Pancreas (tissue), 10 donors: Measurements from ENCODE around the gene NEURL4. TPM values are rescaled to one million over a fixed set of nuclear protein-coding genes. Genes with fewer than 3 reads are reported as not detected.

Source experiments
- ATAC-seq, 4 donors: fragments of 200-7000 bp; cut with Tn5 transposase; one replicate each; pipeline versions ENCODE4 v1.8.0 to v1.9.1; 2020; ENCODE audit warnings: mild to moderate bottlenecking in 4 of 4, moderate library complexity in 4 of 4
- DNase-seq, 6 donors: peaks; one replicate each; pipeline ENCODE4 v3.0.0-alpha.2; 2020
- FAIRE-seq: peaks from 2 replicates; lab custom pipeline; 2012; peaks lifted over from hg19 to GRCh38; lab: Jason Lieb, UNC
- H3K27ac ChIP-seq, 4 donors: fragments of 200-600 bp; sonication (generic); 1 replicate in 3 of 4; 2 replicates in 1 of 4; pipeline versions ENCODE4 v1.5.0 to v1.8.0; 2020
- H3K27me3 ChIP-seq, 4 donors: fragments of 200-600 bp; one replicate each; pipeline ENCODE4 v1.8.0; 2021
- H3K36me3 ChIP-seq, 3 donors: fragments of 200-600 bp; sonication (generic) in 1 of 3; one replicate each; pipeline versions ENCODE4 v1.5.0 to v1.8.0; 2020 to 2021
- H3K4me1 ChIP-seq, 3 donors: fragments of 200-600 bp; one replicate each; pipeline ENCODE4 v1.8.0; 2021
- H3K4me3 ChIP-seq, 4 donors: fragments of 200-600 bp; sonication (generic) in 2 of 4; one replicate each; pipeline versions ENCODE4 v1.5.0 to v1.8.0; 2020 to 2021
- H3K9me3 ChIP-seq, 4 donors: fragments of 200-600 bp; one replicate each; pipeline ENCODE4 v1.8.0; 2021
- CTCF ChIP-seq, 4 donors: fragments of 200-600 bp; sonication (generic) in 3 of 4; IDR thresholded peaks; one replicate each; pipeline versions ENCODE4 v1.5.0 to v1.8.0; 2021; ENCODE audit warnings: antibody characterized with exemption in 4 of 4
- WGBS, 2 donors: extraction: QIAGEN DNeasy Blood & Tissue Kit; methylation state at CpG; one replicate each; pipeline ENCODE4 v1.1.7; 2013; 5-methylcytosine and 5-hydroxymethylcytosine counted together
- intact Hi-C, 3 donors: fragments of 100-400 bp; cut with DNase I; formaldehyde crosslinking; loops; one replicate each; pipeline versions ENCODE4 v1.11.1 to v1.14.2; 2022
- polyA plus RNA-seq, 2 donors: library from polyadenylated mRNA; stranded (reverse); fragments of 200-250 nt; gene quantifications; one replicate each; pipeline ENCODE4 v1.2.3, GENCODE V29; 2013
- total RNA-seq, 6 donors: library from RNA; stranded (reverse); fragmentation: NEBNext Ultra II Directional in 4 of 6; extraction: Animal tissue kit (Norgen Biotek cat#: 25700) in 4 of 6; gene quantifications; one replicate each; pipeline versions ENCODE4 v1.2.1 to v1.2.4, GENCODE V29; 2021 to 2023
- donor health status: healthy with polysubstance abuse.
- donor health status: DM: no; HTN: no; CAD: no; lungs with moderate emphysema.
- donor health status: DM: no; HTN: no; CAD: no.
- donor health status: control.
- donor health status: control.
- donor health status: Bipolar disorder and iron deficiency.
- donor health status: DM: yes; HTN: yes; CAD: no.
- donor health status: DM: no; HTN: no; CAD: no.
- donor health status: DM: no; HTN: no; CAD: no.
- donor health status: DM: yes; HTN: yes; CAD: no.

The NEURL4 gene
- total and polyA plus RNA-seq, 8 donors, result 12.6 to 72.1 (median 18.3) TPM

GRCh38 chr17:7282752-7283321 lies 46.3 kb downstream of the NEURL4 start:
- DNase-seq, result no peak
- H3K27me3 ChIP-seq, result no peaks in the 10 kb centered on the region
- H3K4me1 ChIP-seq, result peaks cover 5 to 14% (median 9%) of the 10 kb centered on the region in 3 donors
- no peak overlapping the region for H3K4me3 ChIP-seq
- H3K27ac ChIP-seq, result no peak overlapping the region
- intact Hi-C loops, result no loop called here
- no peaks in the 10 kb centered on the region for H3K9me3 ChIP-seq
- FAIRE-seq, result no peak
- WGBS, 2 donors, result 50 to 52% methylated on average over 6 of the region's 6 CpGs
- no peak for ATAC-seq
- H3K36me3 ChIP-seq, result no peaks in the 10 kb centered on the region
- no peak for TF ChIP-seq CTCF (IDR thresholded peaks at IDR 0.05)

GRCh38 chr17:7281953-7282751 lies 47.0 kb downstream of the NEURL4 start:
- Histone ChIP-seq H3K9me3 (no peaks in the 10 kb centered on the region), H3K27ac (no peak overlapping the region), H3K36me3 (no peaks in the 10 kb centered on the region), H3K27me3 (no peaks in the 10 kb centered on the region), H3K4me3 (peak overlapping the region in 2 of 4 donors; percentile 35 to 48), H3K4me1 (peaks cover 5 to 14% (median 9%) of the 10 kb centered on the region in 3 donors)
- WGBS, 2 donors, result 12 to 17% methylated on average over 43 of the region's 43 CpGs
- TF ChIP-seq CTCF (IDR thresholded peaks at IDR 0.05), result no peak
- DNase-seq (peak in 2 of 6 donors; percentile 40 to 63), FAIRE-seq (no peak), ATAC-seq (no peak)
- intact Hi-C loops, result no loop called here

GRCh38 chr17:7281074-7281952 lies 47.8 kb downstream of the NEURL4 start, which contains the start of gene SLC2A4:
SLC2A4 (plus strand) TSS chr17:7281718; CDS start chr17:7281935, 217 bp downstream.
- TF ChIP-seq CTCF (IDR thresholded peaks at IDR 0.05), result no peak
- FAIRE-seq (peak; percentile 81), ATAC-seq (peak; percentile 88 to 95 (median 92)), DNase-seq (peak; percentile 90 to 98 (median 96))
- H3K4me3 ChIP-seq, result peak within 1 kb of the TSS; percentile 16 to 48 (median 32)
- H3K9me3 ChIP-seq, result no peaks in the 10 kb centered on the region
- intact Hi-C loops, result no loop called here
- H3K27ac ChIP-seq, result peak within 1 kb of the TSS; percentile 15 to 54 (median 32)
- H3K36me3 ChIP-seq, result no peaks in the 10 kb centered on the region
- H3K27me3 ChIP-seq, result no peaks in the 10 kb centered on the region
- H3K4me1 ChIP-seq, result peaks cover 5 to 14% (median 9%) of the 10 kb centered on the region in 3 donors
- 0% methylated on average over 67 to 71 of the region's 71 CpGs for WGBS, 2 donors

- WGBS, 2 donors, result 0 to 1% methylated on average over 29 of the region's 29 CpGs
- Histone ChIP-seq H3K4me3 (peak overlapping the region in 2 of 4 donors; percentile 35 to 48), H3K9me3 (no peaks in the 10 kb centered on the region), H3K4me1 (peaks cover 5 to 14% (median 9%) of the 10 kb centered on the region in 3 donors), H3K27ac (peak overlapping the region; percentile 15 to 54 (median 32)), H3K27me3 (no peaks in the 10 kb centered on the region), H3K36me3 (no peaks in the 10 kb centered on the region)
- DNase-seq (peak; percentile 70 to 92 (median 86)), ATAC-seq (peak; percentile 87 to 92 (median 89)), FAIRE-seq (no peak)
- intact Hi-C loops, result no loop called here
- peak; percentile 73 to 91 (median 85) for TF ChIP-seq CTCF (IDR thresholded peaks at IDR 0.05)
Observed at GRCh38 chr17:7280519-7281073, 48.5 kb downstream of the NEURL4 start.
